OCI-LY1 (cell line): ENCODE measurements around the gene RPS6KA2.

Experiments
- EZH2 ChIP-seq: fragments of 200-600 bp; sonication (generic), shearing (Covaris generic); IDR thresholded peaks from 2 replicates; pipeline ENCODE4 v1.8.0; 2017; ENCODE audit warnings: borderline replicate concordance, mixed run types, mild to moderate bottlenecking, antibody characterized with exemption, low read length, moderate library complexity, mixed read lengths
- TF ChIP-seq, protein P1 (sequence below): fragments of 200-600 bp; sonication (generic), shearing (Covaris generic); IDR thresholded peaks from 2 replicates; pipeline ENCODE4 v1.5.1; 2017; ENCODE audit warnings: mild to moderate bottlenecking, antibody characterized with exemption, low read length, moderate library complexity, mixed read lengths

DNA sequence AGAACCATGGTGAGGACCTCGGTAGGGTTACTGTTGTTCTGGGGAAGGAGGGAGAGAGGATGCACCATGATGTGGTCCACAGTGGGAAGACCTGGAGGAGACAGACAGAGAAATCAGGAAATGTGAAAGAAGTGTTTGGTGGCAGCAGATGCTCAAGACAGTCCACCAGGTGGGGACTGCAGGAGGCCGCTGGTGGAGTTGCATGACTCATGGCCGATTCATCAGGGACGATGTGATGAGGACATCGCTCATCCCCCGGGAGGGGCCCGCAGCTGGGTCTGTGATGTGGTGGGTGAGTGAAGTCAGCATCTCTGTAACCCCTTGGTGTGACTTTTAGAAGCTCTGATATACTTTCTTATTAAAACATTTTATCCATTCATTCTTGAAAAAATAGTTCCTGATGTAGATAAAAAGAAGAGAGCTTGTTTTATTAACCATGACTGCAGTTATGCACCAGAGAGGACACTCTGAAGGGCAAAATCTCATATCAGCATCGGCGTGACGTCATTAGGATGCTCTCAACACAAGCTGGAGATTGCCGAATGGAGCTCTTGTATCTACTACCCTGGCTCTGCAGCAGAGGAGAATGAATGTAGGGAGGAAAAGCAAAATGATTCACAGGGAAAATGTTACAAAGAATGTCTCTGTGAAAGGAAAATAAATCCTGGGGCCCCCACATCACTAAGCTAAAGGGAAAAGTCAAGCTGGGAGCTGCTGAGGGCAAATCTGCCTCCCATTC is 111.8 kb downstream of the RPS6KA2 start:
- no peak for TF ChIP-seq EZH2
- TF ChIP-seq, protein P1, sequence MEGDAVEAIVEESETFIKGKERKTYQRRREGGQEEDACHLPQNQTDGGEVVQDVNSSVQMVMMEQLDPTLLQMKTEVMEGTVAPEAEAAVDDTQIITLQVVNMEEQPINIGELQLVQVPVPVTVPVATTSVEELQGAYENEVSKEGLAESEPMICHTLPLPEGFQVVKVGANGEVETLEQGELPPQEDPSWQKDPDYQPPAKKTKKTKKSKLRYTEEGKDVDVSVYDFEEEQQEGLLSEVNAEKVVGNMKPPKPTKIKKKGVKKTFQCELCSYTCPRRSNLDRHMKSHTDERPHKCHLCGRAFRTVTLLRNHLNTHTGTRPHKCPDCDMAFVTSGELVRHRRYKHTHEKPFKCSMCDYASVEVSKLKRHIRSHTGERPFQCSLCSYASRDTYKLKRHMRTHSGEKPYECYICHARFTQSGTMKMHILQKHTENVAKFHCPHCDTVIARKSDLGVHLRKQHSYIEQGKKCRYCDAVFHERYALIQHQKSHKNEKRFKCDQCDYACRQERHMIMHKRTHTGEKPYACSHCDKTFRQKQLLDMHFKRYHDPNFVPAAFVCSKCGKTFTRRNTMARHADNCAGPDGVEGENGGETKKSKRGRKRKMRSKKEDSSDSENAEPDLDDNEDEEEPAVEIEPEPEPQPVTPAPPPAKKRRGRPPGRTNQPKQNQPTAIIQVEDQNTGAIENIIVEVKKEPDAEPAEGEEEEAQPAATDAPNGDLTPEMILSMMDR: no peak
